Stimulated activated CD4-positive, alpha-beta T cell treated with anti-CD3 and anti-CD28 coated beads, Interleukin-1b, Interleukin-23, amount 100 ng/mL, for 1 hour (primary cell): ENCODE measurements around the gene SLC17A4.
"Not testable (repeated sequence)": the region's sequence is repeated elsewhere in the genome, so short reads cannot be mapped to it uniquely, and the experiment has no call there.

Experiments used
- DNase-seq, 2 donors: peaks; one replicate each; pipeline ENCODE4 v3.0.0-alpha.2; 2020; ENCODE audit warnings: low read depth in 2 of 2

Gene SLC17A4

DNA sequence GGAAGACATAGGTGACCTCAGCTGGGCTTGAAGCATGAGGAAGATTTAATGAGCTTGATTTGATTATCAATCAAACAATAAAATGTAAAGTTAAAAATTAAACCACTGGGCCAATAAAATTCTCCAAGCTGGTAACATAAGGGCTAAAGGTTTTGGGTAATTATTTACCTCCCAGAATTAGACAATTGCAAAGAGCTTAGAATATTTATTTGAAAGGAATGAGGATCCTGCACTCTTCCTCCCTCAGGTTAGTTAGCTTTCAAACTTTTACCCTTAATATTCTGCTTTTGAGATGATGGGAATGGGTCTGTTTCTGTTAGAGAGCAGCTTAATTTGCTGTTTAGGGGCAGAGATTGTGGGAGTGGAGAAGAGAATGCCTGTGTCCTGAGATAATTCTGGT lies at the start of gene SLC17A4:
TSS of gene SLC17A4 (plus strand) at position 208 of the 400 bp plus-strand sequence. CDS start 7,221 bp downstream, outside the sequence.
- DNase-seq = no peak

DNA sequence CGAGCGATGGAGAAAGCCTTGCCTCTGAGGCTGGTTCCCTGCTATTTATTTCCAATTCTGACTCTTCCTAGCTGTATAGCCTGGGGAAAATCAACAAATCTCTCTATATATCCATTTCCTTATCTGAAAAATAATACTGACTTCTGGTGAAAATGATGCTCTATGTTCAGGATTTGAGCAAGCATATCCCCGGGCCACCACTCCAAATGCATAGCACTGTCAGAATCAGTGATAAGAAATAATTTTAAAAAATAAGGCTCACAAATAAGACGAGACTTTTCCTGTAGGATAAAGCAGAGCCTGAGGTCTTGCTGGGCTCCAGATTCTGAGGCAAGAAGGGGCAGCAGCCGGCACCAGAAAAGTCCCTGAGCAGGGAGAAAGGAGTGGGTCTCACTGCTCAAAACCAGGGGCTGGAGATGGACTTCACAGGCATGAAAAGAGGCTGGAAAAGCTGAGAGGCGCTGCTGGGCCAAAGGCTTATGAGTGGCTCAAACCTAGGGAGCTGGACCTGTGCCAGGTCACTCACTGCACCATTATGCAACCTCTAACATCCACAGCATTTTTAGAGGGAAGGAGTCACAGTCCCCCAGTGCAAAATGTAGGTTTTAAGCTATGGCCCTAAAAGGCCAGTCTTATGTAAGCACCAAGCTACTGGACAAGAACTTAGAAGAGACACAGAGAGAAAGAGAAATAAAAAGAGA lies 48.1 kb upstream of the SLC17A4 start:
- no peak for DNase-seq

- no peak for DNase-seq
These were observed 44.8 kb upstream of the SLC17A4 start for GRCh38 chr6:25709761-25710160.

GRCh38 chr6:25710287-25710686 lies 44.3 kb upstream of the SLC17A4 start:
- no peak for DNase-seq

DNA sequence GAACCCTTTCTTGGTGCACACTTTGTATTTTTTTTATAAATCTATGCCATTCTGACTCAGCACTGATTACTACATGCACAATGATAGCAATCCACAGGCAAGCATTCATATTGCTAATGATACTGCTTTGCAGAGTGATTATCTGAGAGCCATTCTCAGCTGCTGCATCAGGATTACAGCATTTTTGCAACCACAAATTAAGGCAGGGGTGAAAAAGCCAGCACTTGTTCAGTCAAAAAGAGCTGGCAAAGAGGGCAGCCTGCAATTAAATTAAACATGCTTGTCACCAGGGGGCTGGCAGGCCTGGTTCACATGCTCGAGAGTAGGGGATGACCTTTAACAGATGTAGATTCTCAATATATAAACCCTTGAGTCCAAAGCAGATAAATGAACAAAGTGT lies 40.7 kb upstream of the SLC17A4 start:
- DNase-seq = no peak

- no peak for DNase-seq
These were observed 39.8 kb upstream of the SLC17A4 start for GRCh38 chr6:25714765-25715164.

DNA sequence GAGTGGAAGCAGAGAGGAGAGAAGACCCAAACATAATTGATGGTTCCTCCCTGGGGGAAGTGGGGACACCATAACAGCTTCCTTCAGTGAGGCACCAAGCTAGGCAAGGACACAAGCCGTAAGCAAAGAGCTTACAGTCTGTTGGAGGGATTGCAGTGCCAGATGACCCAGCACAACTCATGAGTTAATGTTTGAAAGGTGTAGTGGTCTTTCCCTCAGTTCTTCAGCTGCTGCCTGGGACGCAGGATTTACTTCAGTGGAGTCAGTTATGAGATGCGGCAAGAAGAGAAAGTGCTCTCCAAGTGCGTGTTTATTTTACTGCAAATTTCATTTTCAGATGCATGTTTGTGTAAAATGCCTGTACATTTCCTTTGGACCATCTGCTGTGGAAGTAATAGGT lies 38.7 kb upstream of the SLC17A4 start:
- DNase-seq = no peak

- no peak for DNase-seq
These were observed 36.4 kb upstream of the SLC17A4 start for GRCh38 chr6:25717866-25718740.

GRCh38 chr6:25726122-25726911 lies 28.2 kb upstream of the SLC17A4 start:
- DNase-seq = no peak

GRCh38 chr6:25727028-25727427 lies 27.5 kb upstream of the SLC17A4 start:
- no peak for DNase-seq

DNA sequence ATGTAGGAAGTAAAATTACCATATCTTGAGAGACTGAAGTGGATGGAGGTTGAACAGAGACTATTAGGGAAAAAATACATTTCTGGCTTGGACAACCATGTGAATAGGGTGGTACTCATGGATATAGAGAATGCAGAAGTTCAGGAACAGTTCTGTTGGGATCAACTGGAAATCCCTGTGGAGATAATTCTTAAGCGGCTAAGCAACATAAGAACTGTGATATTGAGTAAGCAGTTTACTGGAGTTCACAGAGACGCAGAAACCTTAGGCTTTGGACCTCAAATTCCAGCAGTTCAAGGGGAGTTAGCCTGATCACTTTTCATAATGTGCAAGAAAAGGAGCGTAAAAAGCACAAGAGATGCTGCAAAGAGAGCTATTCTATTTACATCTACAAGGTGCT lies 23.6 kb upstream of the SLC17A4 start:
- DNase-seq = no peak

DNA sequence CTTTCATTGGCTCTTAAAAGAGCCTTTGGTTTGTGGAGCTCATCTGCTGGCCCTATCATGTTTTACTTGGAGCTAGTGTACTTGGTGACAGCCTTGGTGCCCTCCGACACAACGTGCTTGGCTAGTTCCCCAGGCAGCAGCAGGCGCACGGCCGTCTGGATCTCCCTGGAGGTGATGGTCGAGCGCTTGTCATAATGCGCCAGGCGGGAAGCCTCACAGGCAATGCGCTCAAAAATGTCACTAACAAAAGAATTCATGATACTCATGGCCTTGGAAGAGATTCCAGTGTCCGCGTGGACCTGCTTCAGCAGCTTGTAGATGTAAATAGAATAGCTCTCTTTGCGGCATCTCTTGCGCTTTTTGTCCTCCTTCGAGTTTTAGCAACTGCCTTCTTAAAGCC lies 22.8 kb upstream of the SLC17A4 start:
- DNase-seq = no peak

GRCh38 chr6:25732468-25733198 lies 21.9 kb upstream of the SLC17A4 start:
- DNase-seq = no peak

DNA sequence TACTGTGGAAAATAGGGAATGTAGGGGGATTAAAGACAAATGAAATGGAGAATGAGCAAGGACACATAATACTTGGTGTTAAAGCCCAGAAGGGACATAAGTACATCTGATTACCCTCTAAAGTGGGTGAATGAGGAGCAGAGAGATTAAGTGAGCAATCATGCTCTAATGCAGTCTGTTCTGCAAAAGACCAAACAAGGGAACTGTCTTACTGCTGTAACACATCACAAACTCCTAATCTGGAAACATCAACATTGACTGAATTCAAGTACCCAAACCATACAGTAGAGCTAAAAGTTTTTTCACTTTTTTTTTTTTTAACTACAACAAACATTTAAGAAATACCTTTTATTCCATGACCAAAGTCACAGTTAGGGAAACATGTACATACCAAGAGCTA lies 19.3 kb upstream of the SLC17A4 start:
- DNase-seq = no peak

GRCh38 chr6:25743868-25744267 lies 10.7 kb upstream of the SLC17A4 start:
- DNase-seq = no peak

DNA sequence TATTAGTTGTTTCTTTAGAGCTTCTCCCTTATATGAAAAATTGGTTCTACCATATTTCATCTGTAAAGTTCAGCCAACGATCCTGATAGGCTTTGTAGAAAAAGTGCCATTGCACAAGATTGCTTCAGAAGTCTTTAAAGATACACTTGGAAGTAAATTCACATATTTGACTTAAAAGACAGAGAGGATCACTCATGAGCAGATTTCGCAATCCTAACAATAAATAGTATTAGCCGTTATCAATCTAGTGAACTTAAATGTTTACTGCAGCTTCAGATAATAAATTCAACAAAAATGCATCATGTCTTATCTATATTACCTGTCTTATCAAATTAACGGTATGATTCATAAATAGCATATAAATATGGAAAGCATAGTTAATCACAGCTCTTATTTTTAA lies 8.7 kb upstream of the SLC17A4 start:
- no peak for DNase-seq

- no peak for DNase-seq
These were observed 7.6 kb upstream of the SLC17A4 start for GRCh38 chr6:25746968-25747367.

DNA sequence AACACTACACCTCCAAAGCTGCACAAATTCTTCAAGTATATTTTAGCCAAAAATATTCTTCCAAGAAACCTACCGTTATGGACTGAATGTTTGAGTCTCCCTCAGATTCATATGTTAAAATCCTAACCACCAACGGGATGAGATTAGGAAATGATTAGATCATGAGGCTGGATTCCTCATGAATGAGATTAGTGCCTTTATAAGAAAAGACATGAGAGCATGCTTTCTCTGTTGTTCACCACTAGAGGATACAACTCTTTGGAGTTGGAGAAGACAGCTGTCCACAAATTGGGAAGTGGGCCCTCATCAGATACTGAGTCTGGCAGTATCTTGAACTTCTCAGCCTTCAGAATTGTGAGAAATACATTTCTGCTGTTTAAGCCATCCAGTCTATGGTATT lies 7.1 kb upstream of the SLC17A4 start:
- no peak for DNase-seq

DNA sequence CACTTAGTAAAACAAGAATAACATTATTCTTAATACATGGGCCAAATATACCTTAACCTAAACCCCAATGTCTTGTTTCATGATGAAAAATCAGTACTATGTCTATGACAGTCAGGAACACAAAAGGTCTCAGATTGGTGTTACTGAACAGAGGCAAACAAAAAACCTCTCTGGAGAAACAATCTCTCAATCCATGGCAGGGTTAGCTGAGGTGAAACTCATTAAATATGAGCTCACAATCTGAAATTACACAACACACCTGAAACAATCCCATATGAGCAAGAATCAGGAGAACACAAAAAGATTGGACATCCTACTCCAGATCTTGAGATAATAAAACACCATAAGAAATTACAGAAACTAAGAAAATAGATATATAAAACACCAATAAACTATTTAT lies 6.5 kb upstream of the SLC17A4 start:
- no peak for DNase-seq

- not testable (repeated sequence) for DNase-seq
These were observed 5.7 kb upstream of the SLC17A4 start for GRCh38 chr6:25748601-25749517.

DNA sequence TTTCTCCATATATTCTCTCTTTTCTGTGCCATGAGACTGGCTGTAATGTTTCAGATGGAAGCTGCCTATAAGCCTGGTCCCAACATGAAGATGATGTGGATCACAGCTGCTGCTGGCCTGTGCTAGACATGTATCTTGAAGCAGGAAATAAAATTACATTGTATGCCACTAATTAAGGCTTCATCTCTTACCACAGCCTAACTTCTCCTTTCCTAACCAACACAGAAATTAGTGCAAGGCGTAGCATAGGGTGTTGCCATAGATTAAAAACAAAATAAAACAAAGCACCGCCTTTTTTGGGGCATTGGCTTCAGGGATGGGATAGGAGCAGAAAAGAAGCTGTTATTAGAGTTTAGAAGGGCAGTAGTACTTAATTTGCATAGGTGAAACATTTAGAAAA lies 4.7 kb upstream of the SLC17A4 start:
- no peak for DNase-seq
